Measurements from ENCODE around the gene KANSL1.
A peak's percentile ranks its signal among the peaks of the same experiment; 100 is the strongest.
"Not testable (repeated sequence)": the region's sequence is repeated elsewhere in the genome, so short reads cannot be mapped to it uniquely, and the experiment has no call there.

The KANSL1 gene, protein sequence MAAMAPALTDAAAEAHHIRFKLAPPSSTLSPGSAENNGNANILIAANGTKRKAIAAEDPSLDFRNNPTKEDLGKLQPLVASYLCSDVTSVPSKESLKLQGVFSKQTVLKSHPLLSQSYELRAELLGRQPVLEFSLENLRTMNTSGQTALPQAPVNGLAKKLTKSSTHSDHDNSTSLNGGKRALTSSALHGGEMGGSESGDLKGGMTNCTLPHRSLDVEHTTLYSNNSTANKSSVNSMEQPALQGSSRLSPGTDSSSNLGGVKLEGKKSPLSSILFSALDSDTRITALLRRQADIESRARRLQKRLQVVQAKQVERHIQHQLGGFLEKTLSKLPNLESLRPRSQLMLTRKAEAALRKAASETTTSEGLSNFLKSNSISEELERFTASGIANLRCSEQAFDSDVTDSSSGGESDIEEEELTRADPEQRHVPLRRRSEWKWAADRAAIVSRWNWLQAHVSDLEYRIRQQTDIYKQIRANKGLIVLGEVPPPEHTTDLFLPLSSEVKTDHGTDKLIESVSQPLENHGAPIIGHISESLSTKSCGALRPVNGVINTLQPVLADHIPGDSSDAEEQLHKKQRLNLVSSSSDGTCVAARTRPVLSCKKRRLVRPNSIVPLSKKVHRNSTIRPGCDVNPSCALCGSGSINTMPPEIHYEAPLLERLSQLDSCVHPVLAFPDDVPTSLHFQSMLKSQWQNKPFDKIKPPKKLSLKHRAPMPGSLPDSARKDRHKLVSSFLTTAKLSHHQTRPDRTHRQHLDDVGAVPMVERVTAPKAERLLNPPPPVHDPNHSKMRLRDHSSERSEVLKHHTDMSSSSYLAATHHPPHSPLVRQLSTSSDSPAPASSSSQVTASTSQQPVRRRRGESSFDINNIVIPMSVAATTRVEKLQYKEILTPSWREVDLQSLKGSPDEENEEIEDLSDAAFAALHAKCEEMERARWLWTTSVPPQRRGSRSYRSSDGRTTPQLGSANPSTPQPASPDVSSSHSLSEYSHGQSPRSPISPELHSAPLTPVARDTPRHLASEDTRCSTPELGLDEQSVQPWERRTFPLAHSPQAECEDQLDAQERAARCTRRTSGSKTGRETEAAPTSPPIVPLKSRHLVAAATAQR (N-terminal part only)

DNA sequence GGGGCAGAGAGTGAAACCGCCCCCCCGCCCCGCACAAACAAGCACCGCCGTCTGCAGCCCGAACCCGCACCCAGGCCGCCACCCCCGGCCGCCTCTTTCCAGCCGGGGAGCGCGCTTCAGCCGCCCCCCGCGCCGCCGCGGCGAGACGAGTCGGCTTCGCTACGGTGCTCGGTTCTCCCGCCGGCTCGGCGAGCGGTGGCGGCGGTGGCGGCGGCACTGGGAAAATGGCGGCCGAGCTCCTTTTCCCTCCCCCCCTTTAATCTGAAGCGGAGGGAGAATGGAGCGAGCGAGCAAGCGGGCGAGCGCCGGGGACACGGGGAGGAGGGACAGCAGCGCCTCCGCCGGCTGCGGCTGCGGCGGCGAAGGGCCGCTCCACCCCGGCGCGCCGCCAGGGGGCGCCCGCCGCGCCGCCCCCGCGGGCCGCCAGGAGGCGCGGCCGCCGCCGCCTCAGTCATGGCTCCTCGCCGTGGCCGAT lies at the start of gene KANSL1:
TSS of gene KANSL1 (minus strand) at position 279 of the 475 bp plus-strand sequence. CDS start 21,286 bp downstream, outside the sequence.
- DNase-seq (ENCODE audit: insufficient read length, low spot score) (peak; percentile 94), FAIRE-seq (no peak)
- TF ChIP-seq POLR2A (IDR thresholded peaks at IDR 0.05; ENCODE audit: low read depth, low read length): no peak; the same call in 1 of the 2 replicates

DNA sequence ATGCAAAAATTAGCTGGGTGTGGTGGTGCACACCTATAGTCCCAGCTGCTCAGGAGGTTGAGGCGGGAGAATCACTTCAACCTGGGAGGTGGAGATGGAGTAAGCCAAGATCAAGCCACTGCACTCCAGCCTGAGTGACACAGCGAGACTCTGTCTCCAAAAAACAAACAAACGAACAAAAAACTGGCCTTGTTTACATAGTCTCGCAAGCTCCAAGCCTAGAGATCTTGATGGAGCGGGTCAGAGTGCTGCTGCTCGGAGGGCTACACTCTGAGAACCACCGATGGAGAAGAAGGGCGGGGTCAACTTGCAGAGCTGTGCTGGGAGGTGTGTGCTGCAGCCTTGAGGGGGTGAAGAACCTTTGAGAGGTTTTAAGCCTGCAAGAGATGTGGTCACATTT lies 38.1 kb upstream of the KANSL1 start:
- DNase-seq (ENCODE audit: insufficient read length, low spot score); FAIRE-seq: not testable (repeated sequence)

DNA sequence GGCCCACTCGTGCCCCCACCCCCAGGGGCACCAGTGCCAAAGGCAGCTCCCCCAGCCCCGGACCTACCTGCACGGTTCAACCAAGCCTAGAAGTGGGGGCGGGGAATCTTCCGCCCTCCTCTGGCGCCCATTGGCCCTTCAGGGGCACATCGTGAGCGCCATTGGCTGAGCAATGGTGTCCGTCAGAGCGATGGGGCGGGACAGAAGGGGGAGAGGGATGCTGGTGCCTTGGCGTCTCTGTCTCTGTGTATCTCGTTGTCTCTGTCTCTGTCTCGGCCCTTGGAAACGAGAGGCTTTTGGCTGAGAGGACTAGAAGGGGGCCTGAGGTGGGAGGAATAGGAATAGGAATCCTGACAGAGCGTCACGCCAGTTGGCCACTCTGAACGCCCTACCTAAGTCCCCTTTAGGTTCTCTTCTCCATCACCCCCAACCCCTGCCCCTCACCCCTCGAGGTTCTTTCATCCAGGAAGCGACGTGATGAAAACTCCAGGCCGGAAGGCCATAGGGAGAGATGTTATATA lies 32.1 kb upstream of the KANSL1 start:
- DNase-seq (ENCODE audit: insufficient read length, low spot score): peak; percentile 76
- peak; percentile 31; the same call in 1 of the 2 replicates for TF ChIP-seq POLR2A (IDR thresholded peaks at IDR 0.05; ENCODE audit: low read depth, low read length)
- FAIRE-seq: peak; percentile 48

DNA sequence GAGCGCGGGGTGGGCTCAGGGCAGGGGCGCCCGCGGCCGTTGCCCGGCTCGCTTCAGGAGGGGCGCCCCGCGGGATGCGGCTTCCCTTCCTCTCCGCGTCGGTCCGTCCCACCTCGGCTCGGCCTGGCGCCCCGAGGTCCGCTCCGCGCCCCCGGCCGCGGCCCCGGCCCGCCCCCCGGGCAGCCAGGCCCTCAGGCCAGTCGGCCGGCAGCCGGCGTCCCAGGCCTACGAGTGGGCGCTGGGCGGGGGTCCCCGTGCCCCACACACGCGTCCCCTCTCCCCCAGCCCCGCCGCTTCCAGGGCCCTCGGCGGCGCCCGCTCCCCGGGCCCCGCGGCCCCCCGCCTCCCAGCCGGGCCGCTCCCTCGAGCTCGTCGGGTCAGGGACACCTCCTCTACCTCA lies 31.6 kb upstream of the KANSL1 start:
- not testable (repeated sequence) for DNase-seq (ENCODE audit: insufficient read length, low spot score); FAIRE-seq

DNA sequence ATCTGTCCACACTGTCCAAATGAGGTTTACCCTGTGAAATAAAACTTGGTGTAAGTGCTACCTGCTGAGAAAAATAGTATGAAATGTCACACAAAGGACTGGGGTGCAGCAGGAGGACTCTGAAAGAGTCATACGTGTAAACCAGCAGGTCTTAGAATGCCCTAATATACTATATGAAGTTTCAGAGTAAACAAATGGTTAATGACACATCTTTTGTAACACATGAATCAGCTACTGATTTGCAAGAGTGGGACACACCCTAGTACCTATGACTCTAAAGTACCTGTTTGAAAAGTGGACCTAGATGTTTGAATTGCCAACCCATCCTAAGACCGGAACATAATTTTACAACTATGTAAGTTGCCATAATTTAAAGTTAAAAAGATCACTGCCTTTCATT lies 29.8 kb upstream of the KANSL1 start:
- not testable (repeated sequence) for DNase-seq (ENCODE audit: insufficient read length, low spot score); FAIRE-seq

DNA sequence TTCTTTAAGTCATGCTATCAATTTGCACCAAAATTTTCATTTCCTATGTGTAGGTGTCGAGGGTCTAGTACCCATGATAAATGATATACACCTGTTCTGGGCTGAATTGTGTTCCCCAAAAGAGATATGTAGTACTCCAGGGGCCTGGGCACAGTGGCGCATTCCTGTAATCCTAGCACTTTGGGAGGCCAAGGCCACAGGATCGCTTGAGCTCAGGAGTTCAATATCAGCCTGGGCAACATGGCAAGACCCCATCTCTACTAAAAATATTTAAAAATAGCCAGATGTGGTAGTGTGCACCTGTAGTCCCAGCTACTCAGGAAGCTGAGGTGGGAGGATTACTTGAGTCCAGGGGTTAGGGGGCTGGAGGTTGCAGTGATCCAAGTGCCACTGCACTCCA lies 23.5 kb upstream of the KANSL1 start:
- TF ChIP-seq POLR2A (IDR thresholded peaks at IDR 0.05; ENCODE audit: low read depth, low read length): no peak
- DNase-seq (ENCODE audit: insufficient read length, low spot score) (no peak), FAIRE-seq (no peak)

DNA sequence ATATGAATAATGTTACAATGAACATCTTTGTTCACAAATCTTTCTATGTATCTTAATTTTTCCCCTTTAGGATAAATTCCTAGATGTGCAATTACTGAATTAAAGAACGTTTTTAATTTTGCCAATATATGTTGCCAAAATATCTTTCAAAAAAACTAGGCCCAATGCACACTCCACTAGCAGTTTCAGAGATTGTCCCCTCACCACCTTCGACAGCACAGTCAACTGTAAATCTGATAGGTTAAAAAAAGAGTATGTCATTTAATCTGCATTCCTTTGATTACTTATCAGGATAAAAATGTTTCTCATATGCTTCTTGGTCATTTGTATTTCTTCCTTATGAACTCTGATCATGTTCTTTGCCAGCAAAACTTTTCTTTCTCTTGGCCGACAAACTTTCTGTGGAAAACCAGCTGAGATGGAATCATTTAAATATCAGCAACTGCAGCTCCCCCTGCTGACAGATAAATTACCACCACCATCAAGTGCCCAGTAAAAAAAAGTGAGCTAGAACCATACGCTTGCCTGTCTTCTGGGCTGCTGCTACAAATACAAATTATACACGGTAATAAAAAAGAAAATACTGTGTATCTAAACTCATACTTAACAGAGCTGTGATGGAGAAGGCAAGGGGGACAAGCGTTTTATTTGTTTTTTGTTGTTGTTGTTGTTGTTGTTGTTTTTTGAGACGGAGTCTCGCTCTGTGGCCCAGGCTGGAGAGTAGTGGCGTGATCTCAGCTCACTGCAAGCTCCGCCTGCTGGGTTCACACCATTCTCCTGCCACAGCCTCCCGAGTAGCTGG lies 19.6 kb upstream of the KANSL1 start:
- DNase-seq (ENCODE audit: insufficient read length, low spot score): peak; percentile 47
- peak; percentile 11 for FAIRE-seq
- no peak for TF ChIP-seq POLR2A (IDR thresholded peaks at IDR 0.05; ENCODE audit: low read depth, low read length)

DNA sequence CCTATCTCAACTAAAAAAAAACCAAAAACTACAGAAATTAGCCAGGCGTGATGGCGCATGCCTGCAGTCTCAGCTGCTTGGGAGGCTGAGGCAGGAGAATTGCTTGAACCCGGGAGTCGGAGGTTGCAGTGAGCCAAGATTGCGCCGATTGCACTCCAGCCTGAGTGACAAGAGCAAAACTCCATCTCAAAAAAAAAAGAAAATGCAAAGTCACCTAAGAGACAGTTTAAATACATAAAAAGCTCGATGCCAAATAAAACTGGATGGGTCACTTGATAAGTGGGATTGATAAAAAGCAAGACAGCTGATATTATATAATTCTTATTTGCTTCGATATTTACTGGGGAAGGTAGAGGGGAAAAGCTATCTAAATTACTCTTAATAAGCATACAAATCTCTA lies 15.8 kb upstream of the KANSL1 start:
- DNase-seq (ENCODE audit: insufficient read length, low spot score): no peak
- TF ChIP-seq POLR2A (IDR thresholded peaks at IDR 0.05; ENCODE audit: low read depth, low read length): no peak
- no peak for FAIRE-seq

DNA sequence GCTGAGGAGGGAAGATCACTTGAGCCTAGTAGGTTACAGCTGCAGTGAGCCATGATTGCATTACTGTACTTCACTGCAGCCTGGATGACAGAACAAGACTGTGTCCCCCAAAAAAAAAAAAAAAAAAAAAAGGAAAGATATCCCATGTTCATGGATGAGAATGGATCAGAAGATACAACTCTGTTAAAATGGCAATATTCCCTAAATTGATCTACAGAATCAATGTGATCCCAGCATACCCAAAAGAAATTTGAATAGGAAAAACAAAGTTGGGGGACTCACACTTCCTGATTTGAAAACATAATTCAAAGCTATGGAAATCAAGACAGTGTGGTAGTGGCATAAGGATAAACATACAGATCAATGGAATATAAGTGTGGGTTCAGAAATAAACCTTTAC lies 12.7 kb upstream of the KANSL1 start:
- FAIRE-seq: no peak
- TF ChIP-seq POLR2A (IDR thresholded peaks at IDR 0.05; ENCODE audit: low read depth, low read length): no peak

DNA sequence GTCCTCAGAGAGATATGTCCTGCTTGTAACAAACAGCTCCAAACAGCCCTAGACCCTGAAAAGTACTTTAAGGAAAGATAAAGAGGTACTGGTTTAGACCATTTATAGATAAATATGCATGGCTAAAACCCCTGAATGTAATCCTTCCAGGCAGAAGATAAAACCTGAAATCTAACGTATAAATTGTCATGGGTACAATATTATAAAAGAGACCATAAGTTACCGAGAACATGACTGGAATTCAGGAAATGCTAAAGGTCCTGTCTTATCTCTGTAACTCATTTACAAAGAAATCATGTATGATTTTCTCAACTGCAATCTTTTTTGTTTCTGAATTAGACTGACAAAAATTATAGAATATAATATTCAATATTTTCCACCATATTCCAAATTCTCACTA lies 9.2 kb upstream of the KANSL1 start:
- TF ChIP-seq POLR2A (IDR thresholded peaks at IDR 0.05; ENCODE audit: low read depth, low read length): no peak
- no peak for FAIRE-seq

More for the DNA sequence above, 12.7 kb upstream of the KANSL1 start:
- no peak for DNase-seq (ENCODE audit: insufficient read length, low spot score)

DNA sequence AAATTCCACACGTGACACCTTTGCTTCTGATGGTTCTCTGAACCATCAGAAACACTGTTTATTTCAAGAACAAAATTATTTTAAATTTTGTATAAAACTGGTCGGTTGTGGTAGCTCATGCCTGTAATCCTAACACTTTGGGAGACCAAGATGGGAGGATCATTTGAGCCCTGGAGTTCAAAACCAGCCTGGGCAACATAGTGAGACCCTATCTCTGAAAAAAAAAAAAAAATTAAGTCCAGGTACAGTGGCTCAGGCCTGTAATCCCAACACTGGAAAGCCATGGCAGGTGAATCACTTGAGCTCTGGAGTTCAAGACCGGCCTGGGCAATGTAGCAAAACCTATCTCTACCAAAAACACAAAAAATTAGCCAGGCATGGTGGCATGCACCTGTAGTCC lies 8.3 kb upstream of the KANSL1 start:
- no peak for TF ChIP-seq POLR2A (IDR thresholded peaks at IDR 0.05; ENCODE audit: low read depth, low read length)
- no peak for FAIRE-seq
- no peak for DNase-seq (ENCODE audit: insufficient read length, low spot score)

More for the DNA sequence above, 9.2 kb upstream of the KANSL1 start:
- no peak for DNase-seq (ENCODE audit: insufficient read length, low spot score)

DNA sequence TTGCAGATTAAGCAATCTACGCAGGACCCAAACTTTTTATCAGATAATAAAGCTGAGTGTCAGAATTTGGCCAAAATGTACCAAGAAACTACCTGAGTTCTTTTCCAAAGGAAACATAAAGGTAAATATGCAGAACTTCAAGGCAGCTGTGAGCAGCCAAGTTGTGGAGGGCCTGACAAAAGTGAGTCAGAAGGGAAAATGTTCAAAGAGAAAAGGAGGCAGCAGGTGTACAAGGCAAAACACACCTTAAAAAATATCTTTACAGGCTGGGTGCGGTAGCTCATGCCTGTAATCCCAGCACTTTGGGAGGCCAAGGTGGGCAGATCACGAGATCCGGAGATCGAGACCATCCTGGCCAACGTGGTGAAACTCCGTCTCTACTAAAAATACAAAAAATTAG lies 7.0 kb upstream of the KANSL1 start:
- TF ChIP-seq POLR2A (IDR thresholded peaks at IDR 0.05; ENCODE audit: low read depth, low read length): no peak
- DNase-seq (ENCODE audit: insufficient read length, low spot score): no peak
- no peak for FAIRE-seq

DNA sequence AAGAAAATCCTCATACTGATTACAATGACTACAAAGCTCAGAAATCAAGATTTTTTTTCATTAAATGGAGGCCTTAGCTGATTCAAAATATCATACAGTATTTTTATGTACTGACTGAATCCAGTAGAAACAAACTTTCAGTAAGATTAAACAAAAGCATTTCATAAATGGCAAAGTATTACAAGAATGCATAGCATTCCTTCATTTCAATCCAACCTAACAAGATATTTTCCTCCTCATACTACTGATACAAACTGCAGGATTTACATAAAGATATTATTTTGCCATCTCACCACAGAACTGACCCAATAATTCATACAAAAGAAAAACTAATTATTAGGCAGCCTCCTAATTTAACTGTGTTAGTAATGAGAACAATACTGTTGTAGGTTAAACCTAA lies 6.2 kb upstream of the KANSL1 start:
- no peak for TF ChIP-seq POLR2A (IDR thresholded peaks at IDR 0.05; ENCODE audit: low read depth, low read length)
- no peak for FAIRE-seq
- no peak for DNase-seq (ENCODE audit: insufficient read length, low spot score)

Data from H54 (cell line).